Smooth muscle cell (in vitro differentiated cells): Measurements from ENCODE around the gene SDCBP2. TPM values are rescaled to one million over a fixed set of nuclear protein-coding genes. Genes with fewer than 3 reads are reported as not detected.

Source experiments
- DNase-seq: peaks from one replicate; lab custom pipeline; 2025; ENCODE audit not compliant: unreplicated experiment; lab: John Stamatoyannopoulos, UW
- H2AFZ ChIP-seq: fragments of 200-600 bp; sonication (generic); 2 replicates; pipeline ENCODE4 v1.6.0; 2016; ENCODE audit warnings: antibody characterized with exemption, low read depth, mild to moderate bottlenecking
- H3F3A ChIP-seq: fragments of 200-600 bp; sonication (generic); 2 replicates; pipeline ENCODE4 v1.6.0; 2017; ENCODE audit warnings: antibody characterized with exemption, low read depth
- H3K27ac ChIP-seq: fragments of 200-600 bp; sonication (generic); 2 replicates; pipeline ENCODE4 v1.5.1; 2016; ENCODE audit warnings: low read depth, mild to moderate bottlenecking
- H3K27me3 ChIP-seq: fragments of 200-600 bp; sonication (generic); 2 replicates; pipeline ENCODE4 v1.6.1; 2016; ENCODE audit warnings: low read depth, mild to moderate bottlenecking
- H3K36me3 ChIP-seq: fragments of 200-600 bp; sonication (generic); 2 replicates; pipeline ENCODE4 v1.5.1; 2016; ENCODE audit warnings: low read depth
- H3K4me1 ChIP-seq: fragments of 200-600 bp; sonication (generic); 2 replicates; pipeline ENCODE4 v1.5.1; 2016; ENCODE audit warnings: low read depth
- H3K4me2 ChIP-seq: fragments of 200-600 bp; sonication (generic); 2 replicates; pipeline ENCODE4 v1.6.0; 2016; ENCODE audit warnings: mild to moderate bottlenecking
- H3K4me3 ChIP-seq: fragments of 200-600 bp; sonication (generic); 2 replicates; pipeline ENCODE4 v1.5.1; 2016; ENCODE audit warnings: mild to moderate bottlenecking
- H3K79me2 ChIP-seq: fragments of 200-600 bp; sonication (generic); 2 replicates; pipeline ENCODE4 v1.6.0; 2016; ENCODE audit warnings: low read depth, mild to moderate bottlenecking
- H3K9ac ChIP-seq: fragments of 200-600 bp; sonication (generic); 2 replicates; pipeline ENCODE4 v1.6.0; 2016; ENCODE audit warnings: low read depth
- H3K9me3 ChIP-seq: fragments of 200-600 bp; sonication (generic); replicated peaks from 2 replicates; pipeline ENCODE4 v1.5.1; 2016; ENCODE audit warnings: low read depth
- H4K20me1 ChIP-seq: fragments of 200-600 bp; sonication (generic); 2 replicates; pipeline ENCODE4 v1.6.0; 2016; ENCODE audit warnings: low read depth
- CTCF ChIP-seq: fragments of 200-600 bp; sonication (generic); IDR thresholded peaks from 2 replicates; pipeline ENCODE4 v1.5.1; 2017; ENCODE audit warnings: borderline replicate concordance, mild to moderate bottlenecking, antibody characterized with exemption; ENCODE audit not compliant: insufficient read depth, poor library complexity, severe bottlenecking
- WGBS: methylation state at CpG from one replicate; pipeline ENCODE4 v1.1.7; 2016; ENCODE audit warnings: low lambda C conversion rate; 5-methylcytosine and 5-hydroxymethylcytosine counted together
- polyA plus RNA-seq: library from polyadenylated mRNA; unstranded; fragments of >200 nt; fragmentation: Nextera tagmentation; extraction: Ambion mirVana; gene quantifications from 2 replicates; pipeline ENCODE4 v1.2.1, GENCODE V29; 2016
- total RNA-seq: library from RNA; depleted of rRNA; stranded (reverse); fragments of >200 nt; gene quantifications from 2 replicates; pipeline ENCODE4 v1.2.3, GENCODE V29; 2014

The SDCBP2 gene
- total and polyA plus RNA-seq, 2 experiments from 2014 or later, result 3.6 to 4.7 TPM

GRCh38 chr20:1324598-1325172 is 4.3 kb downstream of the SDCBP2 start:
- Histone ChIP-seq H3K79me2 (peaks cover 22% of the 10 kb centered on the region), H3K9me3 (no peaks in the 10 kb centered on the region), H3K27ac (peak overlapping the region; percentile 100), H3K4me2 (peak overlapping the region; percentile 97), H3K4me3 (peak overlapping the region; percentile 87), H3K9ac (peak overlapping the region; percentile 100), H3K4me1 (peaks cover 21% of the 10 kb centered on the region), H2AFZ (no peak overlapping the region), H3F3A (peaks cover 6% of the 10 kb centered on the region), H4K20me1 (peaks cover 8% of the 10 kb centered on the region), H3K27me3 (no peaks in the 10 kb centered on the region), H3K36me3 (no peaks in the 10 kb centered on the region)
- DNase-seq, result no peak
- no peak for TF ChIP-seq CTCF
- WGBS, result 37% methylated on average over 15 of the region's 15 CpGs

GRCh38 chr20:1323830-1324597 is 4.9 kb downstream of the SDCBP2 start:
- H3K4me3 ChIP-seq, result no peak overlapping the region
- no peak overlapping the region for H3K9ac ChIP-seq
- peaks cover 16% of the 10 kb centered on the region for H3K79me2 ChIP-seq
- H3K4me1 ChIP-seq, result peaks cover 21% of the 10 kb centered on the region
- 89% methylated on average over 12 of the region's 12 CpGs for WGBS
- no peak for DNase-seq
- H3K9me3 ChIP-seq, result no peaks in the 10 kb centered on the region
- H3K4me2 ChIP-seq, result no peak overlapping the region
- H2AFZ ChIP-seq, result no peak overlapping the region
- H3K36me3 ChIP-seq, result no peaks in the 10 kb centered on the region
- H3K27me3 ChIP-seq, result no peaks in the 10 kb centered on the region
- peak overlapping the region; percentile 100 for H3K27ac ChIP-seq
- peaks cover 5% of the 10 kb centered on the region for H4K20me1 ChIP-seq
- peaks cover 6% of the 10 kb centered on the region for H3F3A ChIP-seq
- no peak for TF ChIP-seq CTCF

- Histone ChIP-seq H3K4me2 (no peak overlapping the region), H3K9ac (no peak overlapping the region), H3K27ac (peak overlapping the region; percentile 67), H2AFZ (no peak overlapping the region), H3K4me3 (no peak overlapping the region), H3K4me1 (peaks cover 21% of the 10 kb centered on the region), H3K36me3 (no peaks in the 10 kb centered on the region), H3K79me2 (peaks cover 10% of the 10 kb centered on the region), H3F3A (peaks cover 6% of the 10 kb centered on the region), H3K9me3 (no peaks in the 10 kb centered on the region), H4K20me1 (peaks cover 5% of the 10 kb centered on the region), H3K27me3 (no peaks in the 10 kb centered on the region)
- WGBS, result 84% methylated on average over 6 of the region's 6 CpGs
- DNase-seq, result no peak
- TF ChIP-seq CTCF, result no peak
Observed at GRCh38 chr20:1323256-1323655, 5.7 kb downstream of the SDCBP2 start.
